Measurements from ENCODE around the gene DOCK2. TPM values are rescaled to one million over a fixed set of nuclear protein-coding genes. Genes with fewer than 3 reads are reported as not detected.

Gene DOCK2
- total RNA-seq, 6 donors from 2014 or later, result 46.7 to 150 (median 73.8) TPM

- 86 to 92% methylated on average over 1 of the region's 1 CpG for WGBS, 2 donors
- H3K27me3 ChIP-seq, result no peaks in the 10 kb centered on the region
- H3K36me3 ChIP-seq, result peaks cover 0 to 4% (median 0%) of the 10 kb centered on the region in 4 donors
- no peak for ATAC-seq (ENCODE audit: low FRiP score in 2 of 2)
- H3K4me3 ChIP-seq, result no peak overlapping the region
- H3K4me1 ChIP-seq, result no peaks in the 10 kb centered on the region
- H3K27ac ChIP-seq, result no peak overlapping the region
- TF ChIP-seq CTCF (IDR thresholded peaks at IDR 0.05), result no peak
- TF ChIP-seq POLR2AphosphoS5 (IDR thresholded peaks at IDR 0.05), result no peak
- TF ChIP-seq EP300 (IDR thresholded peaks at IDR 0.05), result no peak
- no peak for TF ChIP-seq POLR2A (IDR thresholded peaks at IDR 0.05)
- no peaks in the 10 kb centered on the region for H3K9me3 ChIP-seq
- DNase-seq, result no peak
Measured at GRCh38 chr5:169706071-169706470, 69.0 kb downstream of the DOCK2 start.

- ATAC-seq (ENCODE audit: low FRiP score in 2 of 2) (no peak), DNase-seq (no peak)
- no peaks in the 10 kb centered on the region for H3K9me3 ChIP-seq
- WGBS, 2 donors, result 82 to 87% methylated on average over 9 of the region's 9 CpGs
- no peaks in the 10 kb centered on the region for H3K27me3 ChIP-seq
- H3K4me1 ChIP-seq, result no peaks in the 10 kb centered on the region
- peaks cover 0 to 4% (median 0%) of the 10 kb centered on the region in 4 donors for H3K36me3 ChIP-seq
- H3K4me3 ChIP-seq, result no peak overlapping the region
- TF ChIP-seq CTCF (IDR thresholded peaks at IDR 0.05) (no peak), POLR2A (IDR thresholded peaks at IDR 0.05) (no peak), POLR2AphosphoS5 (IDR thresholded peaks at IDR 0.05) (no peak), EP300 (IDR thresholded peaks at IDR 0.05) (no peak)
- no peak overlapping the region for H3K27ac ChIP-seq
Measured at GRCh38 chr5:169706758-169707450, 69.8 kb downstream of the DOCK2 start.

GRCh38 chr5:169707686-169708085 lies 70.6 kb downstream of the DOCK2 start:
- ATAC-seq (ENCODE audit: low FRiP score in 2 of 2) (no peak), DNase-seq (no peak)
- H3K36me3 ChIP-seq, result peaks cover 0 to 4% (median 0%) of the 10 kb centered on the region in 4 donors
- TF ChIP-seq POLR2A (IDR thresholded peaks at IDR 0.05) (no peak), EP300 (IDR thresholded peaks at IDR 0.05) (no peak), POLR2AphosphoS5 (IDR thresholded peaks at IDR 0.05) (no peak), CTCF (IDR thresholded peaks at IDR 0.05) (no peak)
- H3K27ac ChIP-seq, result no peak overlapping the region
- H3K4me3 ChIP-seq, result no peak overlapping the region
- H3K9me3 ChIP-seq, result no peaks in the 10 kb centered on the region
- WGBS, 2 donors, result 93 to 100% methylated on average over 3 of the region's 3 CpGs
- no peaks in the 10 kb centered on the region for H3K4me1 ChIP-seq
- no peaks in the 10 kb centered on the region for H3K27me3 ChIP-seq

- whole genome bisulfite sequencing, 2 donors, result 53 to 87% methylated on average over 4 of the region's 4 CpGs
- no peaks in the 10 kb centered on the region for H3K9me3 ChIP-seq
- no peaks in the 10 kb centered on the region for H3K4me1 ChIP-seq
- no peaks in the 10 kb centered on the region for H3K27me3 ChIP-seq
- ATAC-seq (ENCODE audit: low FRiP score in 2 of 2), result no peak
- TF ChIP-seq POLR2A (IDR thresholded peaks at IDR 0.05), result no peak
- no peak for TF ChIP-seq CTCF (IDR thresholded peaks at IDR 0.05)
- no peak for TF ChIP-seq POLR2AphosphoS5 (IDR thresholded peaks at IDR 0.05)
- TF ChIP-seq EP300 (IDR thresholded peaks at IDR 0.05), result no peak
- H3K4me3 ChIP-seq, result no peak overlapping the region
- H3K27ac ChIP-seq, result no peak overlapping the region
- no peak for DNase-seq
- no peaks in the 10 kb centered on the region for H3K36me3 ChIP-seq
Measured at GRCh38 chr5:169710675-169711074, 73.6 kb downstream of the DOCK2 start.

Measured in upper lobe of left lung (tissue), 6 donors.